ENCODE results near the gene ZFP91.

Gene ZFP91, protein sequence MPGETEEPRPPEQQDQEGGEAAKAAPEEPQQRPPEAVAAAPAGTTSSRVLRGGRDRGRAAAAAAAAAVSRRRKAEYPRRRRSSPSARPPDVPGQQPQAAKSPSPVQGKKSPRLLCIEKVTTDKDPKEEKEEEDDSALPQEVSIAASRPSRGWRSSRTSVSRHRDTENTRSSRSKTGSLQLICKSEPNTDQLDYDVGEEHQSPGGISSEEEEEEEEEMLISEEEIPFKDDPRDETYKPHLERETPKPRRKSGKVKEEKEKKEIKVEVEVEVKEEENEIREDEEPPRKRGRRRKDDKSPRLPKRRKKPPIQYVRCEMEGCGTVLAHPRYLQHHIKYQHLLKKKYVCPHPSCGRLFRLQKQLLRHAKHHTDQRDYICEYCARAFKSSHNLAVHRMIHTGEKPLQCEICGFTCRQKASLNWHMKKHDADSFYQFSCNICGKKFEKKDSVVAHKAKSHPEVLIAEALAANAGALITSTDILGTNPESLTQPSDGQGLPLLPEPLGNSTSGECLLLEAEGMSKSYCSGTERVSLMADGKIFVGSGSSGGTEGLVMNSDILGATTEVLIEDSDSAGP

DNA sequence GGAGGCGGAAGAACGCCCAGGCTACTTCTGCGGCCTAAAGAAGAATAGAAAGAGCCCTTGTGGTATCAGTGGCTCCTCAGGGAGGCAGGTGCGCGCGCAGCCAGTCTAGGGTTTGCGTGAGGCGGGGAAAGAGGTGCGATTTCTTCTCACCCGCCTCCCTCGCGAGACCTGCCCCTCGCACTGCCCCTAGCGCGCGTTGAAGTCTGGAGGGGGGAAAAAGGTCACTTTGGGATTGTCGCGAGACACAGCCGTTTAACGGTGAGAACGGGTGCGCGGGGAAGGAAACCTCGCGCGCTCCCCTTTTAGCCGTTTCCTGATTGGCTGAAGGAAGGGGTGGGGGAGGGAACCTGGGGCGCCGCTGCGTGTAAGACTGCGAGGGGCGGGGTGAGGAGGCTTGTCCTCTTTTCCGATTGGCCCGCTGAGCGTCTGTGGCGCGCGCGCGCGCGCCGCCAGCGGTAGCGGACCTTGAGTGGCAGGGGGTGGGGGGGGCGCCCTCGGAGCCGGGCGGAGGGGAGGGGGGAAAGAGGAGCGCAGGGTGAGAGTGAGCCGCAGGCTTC lies at the start of gene ZFP91:
ZFP91 (plus strand) TSS at position 429 of the 557 bp plus-strand sequence. CDS start 219 bp downstream, outside the sequence.
- TF ChIP-seq, protein P1, sequence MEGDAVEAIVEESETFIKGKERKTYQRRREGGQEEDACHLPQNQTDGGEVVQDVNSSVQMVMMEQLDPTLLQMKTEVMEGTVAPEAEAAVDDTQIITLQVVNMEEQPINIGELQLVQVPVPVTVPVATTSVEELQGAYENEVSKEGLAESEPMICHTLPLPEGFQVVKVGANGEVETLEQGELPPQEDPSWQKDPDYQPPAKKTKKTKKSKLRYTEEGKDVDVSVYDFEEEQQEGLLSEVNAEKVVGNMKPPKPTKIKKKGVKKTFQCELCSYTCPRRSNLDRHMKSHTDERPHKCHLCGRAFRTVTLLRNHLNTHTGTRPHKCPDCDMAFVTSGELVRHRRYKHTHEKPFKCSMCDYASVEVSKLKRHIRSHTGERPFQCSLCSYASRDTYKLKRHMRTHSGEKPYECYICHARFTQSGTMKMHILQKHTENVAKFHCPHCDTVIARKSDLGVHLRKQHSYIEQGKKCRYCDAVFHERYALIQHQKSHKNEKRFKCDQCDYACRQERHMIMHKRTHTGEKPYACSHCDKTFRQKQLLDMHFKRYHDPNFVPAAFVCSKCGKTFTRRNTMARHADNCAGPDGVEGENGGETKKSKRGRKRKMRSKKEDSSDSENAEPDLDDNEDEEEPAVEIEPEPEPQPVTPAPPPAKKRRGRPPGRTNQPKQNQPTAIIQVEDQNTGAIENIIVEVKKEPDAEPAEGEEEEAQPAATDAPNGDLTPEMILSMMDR (IDR thresholded peaks at IDR 0.05; ENCODE audit: insufficient read depth, low read depth, low read length, missing control alignments): no peak
- peak; percentile 99 for DNase-seq (ENCODE audit: low read depth)
- peak within 1 kb of the TSS; percentile 99 for H3K4me3 ChIP-seq (ENCODE audit: low read depth, low read length)

DNA sequence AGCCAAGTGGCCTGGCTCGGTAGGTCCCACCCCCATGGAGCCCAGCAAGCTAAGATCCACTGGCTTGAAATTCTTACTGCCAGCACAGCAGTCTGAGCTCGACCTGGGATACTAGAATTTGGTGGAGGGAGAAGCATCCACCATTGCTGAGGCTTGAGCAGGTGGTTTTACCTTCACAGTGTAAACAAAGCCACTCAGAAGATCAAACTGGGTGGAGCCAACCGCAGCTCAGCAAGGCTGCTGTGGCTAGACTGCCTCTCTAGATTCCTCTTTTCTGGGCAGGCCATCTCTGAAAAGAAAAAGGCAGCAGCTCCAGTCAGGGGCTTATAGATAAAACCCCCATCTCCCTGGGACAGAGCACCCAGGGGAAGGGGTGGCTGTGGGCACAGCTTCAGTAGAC lies 48.6 kb upstream of the ZFP91 start:
- no peak overlapping the region for H3K4me3 ChIP-seq (ENCODE audit: low read depth, low read length)
- no peak for DNase-seq (ENCODE audit: low read depth)
- TF ChIP-seq, protein P1 (IDR thresholded peaks at IDR 0.05; ENCODE audit: insufficient read depth, low read depth, low read length, missing control alignments): no peak

DNA sequence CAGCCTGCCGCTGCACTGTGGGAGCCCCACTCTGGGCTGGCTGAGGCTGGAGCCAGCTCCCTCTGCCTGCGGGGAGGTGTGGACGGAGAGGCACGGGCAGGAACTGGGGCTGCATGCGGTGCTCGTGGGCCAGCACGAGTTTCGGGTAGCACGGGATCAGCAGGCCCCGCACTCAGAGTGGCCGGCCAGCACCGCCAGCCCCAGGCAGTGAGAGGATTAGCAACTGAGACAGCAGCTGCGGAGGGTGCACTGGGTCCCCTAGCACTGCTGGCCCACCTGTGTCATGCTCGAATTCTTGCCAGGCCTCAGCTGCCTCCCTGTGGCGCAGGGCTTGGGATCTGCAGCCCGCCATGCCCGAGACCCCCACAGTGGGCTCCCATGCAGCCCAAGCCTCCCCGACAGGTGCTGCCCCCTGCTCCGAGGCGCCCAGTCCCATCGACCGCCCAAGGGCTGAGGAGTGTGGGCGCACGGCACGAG lies 47.0 kb upstream of the ZFP91 start:
- TF ChIP-seq, protein P1 (IDR thresholded peaks at IDR 0.05; ENCODE audit: insufficient read depth, low read depth, low read length, missing control alignments): no peak
- DNase-seq (ENCODE audit: low read depth): no peak
- no peak overlapping the region for H3K4me3 ChIP-seq (ENCODE audit: low read depth, low read length)

DNA sequence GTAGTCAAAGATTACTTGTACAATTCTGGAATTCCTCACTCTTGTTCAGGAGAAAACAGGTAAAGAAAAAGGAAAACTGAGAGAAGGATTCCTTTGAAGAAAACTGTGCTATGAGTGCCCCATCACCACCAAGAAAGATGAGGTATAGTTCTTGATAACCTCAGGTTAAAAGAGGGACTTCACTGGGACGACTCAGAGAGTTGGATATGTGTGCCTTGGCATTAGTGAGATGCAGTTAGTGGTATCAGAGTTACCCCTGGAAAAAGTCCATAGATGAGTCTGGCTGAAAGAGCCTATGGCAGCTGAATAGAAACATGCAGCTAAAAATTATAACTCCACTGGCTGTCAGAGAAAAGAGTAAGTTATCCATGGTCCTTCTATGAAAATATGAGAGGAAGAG lies 32.0 kb upstream of the ZFP91 start:
- H3K4me3 ChIP-seq (ENCODE audit: low read depth, low read length): no peak overlapping the region
- DNase-seq (ENCODE audit: low read depth): no peak
- TF ChIP-seq, protein P1 (IDR thresholded peaks at IDR 0.05; ENCODE audit: insufficient read depth, low read depth, low read length, missing control alignments): no peak

DNA sequence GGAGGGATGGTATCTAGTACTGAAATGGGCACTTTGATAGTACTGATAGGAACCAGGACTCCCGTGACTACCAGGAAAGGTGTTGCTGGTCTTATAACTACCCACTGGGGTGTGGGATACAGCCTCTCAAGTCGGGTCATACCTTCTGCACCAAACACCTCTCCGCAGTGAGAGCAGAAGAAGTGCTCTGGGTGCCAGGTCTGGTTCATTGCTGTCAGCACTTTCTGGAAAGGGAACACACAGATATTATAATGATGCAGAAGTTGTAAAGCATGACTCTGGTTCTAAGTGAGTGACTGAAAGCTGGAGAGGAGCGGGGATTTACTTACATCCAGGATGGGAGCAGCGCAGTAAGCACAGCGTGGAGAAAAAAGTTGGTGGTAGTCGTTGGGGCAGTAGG lies 29.2 kb upstream of the ZFP91 start:
- DNase-seq (ENCODE audit: low read depth): no peak
- no peak overlapping the region for H3K4me3 ChIP-seq (ENCODE audit: low read depth, low read length)
- TF ChIP-seq, protein P1 (IDR thresholded peaks at IDR 0.05; ENCODE audit: insufficient read depth, low read depth, low read length, missing control alignments): no peak

DNA sequence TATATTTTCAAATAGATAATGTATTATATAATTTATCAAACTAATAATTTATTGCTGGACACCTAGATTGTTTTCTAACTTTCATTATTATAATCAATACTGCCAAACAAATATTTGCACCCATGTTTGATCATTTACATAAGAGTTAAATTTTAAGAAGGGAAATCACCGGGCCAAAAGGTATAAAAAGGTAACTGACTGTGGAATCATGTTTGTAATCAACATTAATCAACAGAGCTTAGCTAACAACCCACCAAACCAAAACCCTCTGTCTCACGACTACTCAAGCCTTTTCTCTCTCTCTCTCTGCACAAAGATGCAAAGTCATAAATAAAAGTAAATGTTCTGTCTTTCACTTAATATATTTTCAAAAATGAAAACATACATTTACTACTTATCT lies 18.0 kb upstream of the ZFP91 start:
- DNase-seq (ENCODE audit: low read depth): no peak
- TF ChIP-seq, protein P1 (IDR thresholded peaks at IDR 0.05; ENCODE audit: insufficient read depth, low read depth, low read length, missing control alignments): no peak
- no peak overlapping the region for H3K4me3 ChIP-seq (ENCODE audit: low read depth, low read length)
